GM19467 (cell line): ENCODE measurements around the gene PCLO.
"Not testable (repeated sequence)": the region's sequence is repeated elsewhere in the genome, so short reads cannot be mapped to it uniquely, and the experiment has no call there.

Experiments
- ATAC-seq: cut with Tn5 transposase; IDR thresholded peaks from one replicate; pipeline ENCODE4 v1.9.1; 2021; ENCODE audit warnings: mild to moderate bottlenecking, moderate library complexity; ENCODE audit not compliant: unreplicated experiment

The PCLO gene

GRCh38 chr7:83142365-83142764 lies 20.3 kb downstream of the PCLO start:
- no peak for ATAC-seq

DNA sequence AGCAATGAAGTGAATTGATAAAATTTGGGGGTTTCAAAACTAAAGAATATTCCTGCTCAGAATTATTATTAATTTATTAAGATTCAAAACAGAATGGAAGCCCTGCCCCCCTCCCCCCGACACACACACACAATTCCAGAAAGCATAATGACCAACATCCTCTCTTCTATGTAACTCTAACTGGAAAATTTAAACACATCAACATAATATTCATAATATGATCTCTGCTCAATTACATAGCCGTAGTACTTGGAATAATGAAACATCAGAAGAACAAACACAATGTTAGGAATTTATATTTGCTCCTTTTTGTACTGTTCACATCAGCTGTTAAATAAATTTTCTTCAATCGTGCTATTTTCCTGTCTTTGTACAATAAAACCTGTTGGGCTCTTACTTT lies 20.8 kb downstream of the PCLO start:
- ATAC-seq = no peak

DNA sequence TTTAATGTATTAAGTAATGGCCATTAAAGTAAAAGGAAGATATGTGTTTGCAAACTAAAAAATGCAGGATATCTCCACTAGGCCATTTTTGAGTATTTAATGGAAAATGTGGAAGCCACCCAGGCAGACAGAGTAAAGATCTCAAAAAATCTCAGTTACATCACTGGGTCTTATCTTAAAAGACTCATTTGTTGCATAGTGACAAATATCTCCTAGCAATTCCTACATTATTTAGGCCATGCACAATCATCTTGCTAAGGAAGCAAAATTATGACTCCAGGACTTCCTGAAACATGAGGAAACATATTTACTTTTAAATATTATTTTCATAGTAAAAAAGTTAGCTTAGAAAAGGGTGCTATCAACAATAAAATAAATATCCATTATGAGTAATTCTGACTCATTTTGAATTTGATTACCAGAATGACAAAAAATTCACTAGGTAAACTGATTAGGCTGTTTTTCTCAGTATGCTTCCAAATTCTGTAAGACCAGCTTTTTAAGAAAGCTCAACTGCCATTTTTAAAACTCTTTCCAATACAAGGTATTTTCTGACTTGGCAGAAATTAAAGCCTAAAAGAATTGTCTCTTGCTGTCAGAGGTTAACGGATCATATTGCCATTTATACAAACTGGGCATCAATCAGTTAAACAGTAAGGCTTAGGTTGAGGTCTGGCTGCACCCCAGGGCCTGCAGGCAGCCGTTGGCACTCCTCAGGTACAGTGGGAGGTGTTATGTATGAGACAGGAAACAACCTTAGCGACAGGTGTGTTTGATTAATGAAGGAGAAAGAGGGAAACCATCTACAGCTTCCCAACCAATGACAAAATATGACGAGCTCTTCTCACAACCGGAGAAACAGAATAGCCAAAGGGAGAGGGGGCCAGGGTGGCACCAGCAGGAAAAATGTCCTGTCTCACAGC lies 31.8 kb downstream of the PCLO start:
- ATAC-seq = no peak

DNA sequence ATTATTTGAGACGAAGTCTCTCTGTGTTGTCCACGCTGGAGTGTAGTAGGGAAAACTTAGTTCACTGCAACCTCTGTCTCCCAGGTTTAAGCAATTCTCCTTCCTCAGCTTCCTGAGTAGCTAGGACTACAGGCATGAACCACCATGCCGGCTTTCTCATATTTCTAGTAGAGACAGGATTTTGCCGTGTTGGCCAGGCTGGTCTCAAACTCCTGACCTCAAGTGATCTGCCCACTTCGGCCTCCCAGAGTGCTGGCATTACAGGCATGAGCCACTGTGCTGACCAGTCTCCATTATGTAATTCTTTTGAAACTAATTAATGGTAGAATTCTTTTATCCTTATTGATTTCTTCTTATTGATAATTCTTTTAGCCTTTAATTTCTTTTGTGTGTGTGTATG lies 32.5 kb downstream of the PCLO start:
- ATAC-seq = no peak

DNA sequence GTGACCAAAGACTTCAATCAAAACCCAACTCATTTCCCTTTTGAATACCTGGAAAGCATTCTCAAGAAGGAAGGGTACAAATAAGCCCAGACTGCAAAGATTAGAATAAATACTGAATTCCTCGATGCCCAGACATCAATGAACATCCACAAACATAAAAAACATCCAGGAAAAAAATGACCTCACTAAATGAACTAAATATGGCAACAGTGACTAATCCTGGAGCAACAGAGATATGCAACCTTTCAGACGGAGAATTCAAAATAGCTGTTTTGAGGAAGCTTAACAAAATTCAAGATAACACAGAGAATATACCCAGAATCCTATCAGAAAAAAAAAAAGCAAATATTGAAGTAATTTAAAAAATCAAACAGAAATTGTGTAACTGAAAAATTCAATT lies 43.2 kb downstream of the PCLO start:
- ATAC-seq = no peak

DNA sequence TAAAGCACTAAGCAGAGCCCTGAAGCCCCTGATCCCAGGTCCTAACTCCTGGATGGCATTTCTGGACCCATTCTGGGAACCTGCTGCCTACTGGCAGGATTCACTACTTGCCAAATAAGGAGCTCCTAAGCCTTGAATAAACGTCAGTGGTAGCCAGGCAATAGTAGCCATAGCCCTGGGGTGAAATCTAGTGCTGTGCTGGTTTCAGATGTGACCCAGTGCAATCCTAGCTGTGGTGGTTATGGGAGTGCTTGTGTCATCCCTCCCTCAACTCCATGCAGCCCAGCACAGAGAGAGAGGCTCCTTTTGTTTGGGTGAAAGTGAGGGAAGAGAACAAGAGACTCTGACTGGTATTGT lies 43.7 kb downstream of the PCLO start:
- no peak for ATAC-seq

DNA sequence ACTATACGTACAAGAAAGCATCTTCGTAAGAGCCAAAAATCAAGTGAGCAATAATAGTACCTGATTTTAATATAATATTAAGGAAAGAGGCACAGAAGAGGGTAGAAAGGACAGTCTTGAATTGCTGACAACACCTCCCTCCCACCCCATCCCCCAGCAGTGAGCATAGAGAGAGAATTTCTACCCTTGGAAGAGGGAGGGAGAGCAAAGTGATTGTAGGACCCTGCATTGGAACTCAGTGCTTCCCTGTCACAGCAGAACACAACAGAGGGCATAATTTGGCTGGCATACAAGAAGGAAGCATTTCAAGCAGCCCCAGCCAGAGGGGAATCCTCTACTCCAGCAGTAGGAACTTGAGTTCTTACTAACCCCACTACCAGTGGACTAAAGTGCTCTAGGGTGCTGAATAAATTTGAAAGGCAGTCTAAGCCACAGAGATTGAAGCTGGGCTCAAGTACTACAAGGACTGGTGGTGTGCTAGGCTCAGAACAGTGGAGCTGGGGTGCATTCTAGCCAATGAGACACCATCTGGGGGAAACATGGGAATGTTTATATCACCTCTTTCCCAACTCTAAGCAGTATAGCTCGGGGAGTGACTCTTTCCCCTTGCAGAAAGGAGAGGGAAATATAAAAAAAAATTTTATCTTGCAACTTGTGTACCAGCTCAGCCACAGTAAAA lies 44.2 kb downstream of the PCLO start:
- no peak for ATAC-seq

GRCh38 chr7:83117466-83117865 lies 45.2 kb downstream of the PCLO start:
- ATAC-seq = no peak

GRCh38 chr7:83111391-83111790 lies 51.3 kb downstream of the PCLO start:
- no peak for ATAC-seq

DNA sequence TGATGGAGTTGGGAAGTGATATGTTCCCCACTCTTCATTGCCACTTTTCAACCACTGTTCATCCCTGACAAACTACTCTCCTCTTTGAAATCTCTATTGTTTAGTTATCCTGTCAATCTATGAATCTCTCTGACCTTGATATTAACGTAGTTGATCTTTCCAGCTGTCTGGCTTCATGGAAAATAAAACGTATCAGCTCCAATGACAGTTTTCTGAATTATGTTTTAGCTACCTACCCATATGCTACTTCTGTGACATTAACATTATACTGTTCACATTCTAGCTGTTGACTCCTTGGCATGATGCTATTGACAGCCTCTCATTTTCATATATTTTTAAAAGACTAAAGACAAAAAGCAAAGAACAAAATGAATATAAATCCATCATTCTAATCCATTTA lies 53.3 kb downstream of the PCLO start:
- ATAC-seq = no peak

GRCh38 chr7:83105948-83106347 lies 56.7 kb downstream of the PCLO start:
- no peak for ATAC-seq

GRCh38 chr7:83105063-83105462 lies 57.6 kb downstream of the PCLO start:
- ATAC-seq = no peak

DNA sequence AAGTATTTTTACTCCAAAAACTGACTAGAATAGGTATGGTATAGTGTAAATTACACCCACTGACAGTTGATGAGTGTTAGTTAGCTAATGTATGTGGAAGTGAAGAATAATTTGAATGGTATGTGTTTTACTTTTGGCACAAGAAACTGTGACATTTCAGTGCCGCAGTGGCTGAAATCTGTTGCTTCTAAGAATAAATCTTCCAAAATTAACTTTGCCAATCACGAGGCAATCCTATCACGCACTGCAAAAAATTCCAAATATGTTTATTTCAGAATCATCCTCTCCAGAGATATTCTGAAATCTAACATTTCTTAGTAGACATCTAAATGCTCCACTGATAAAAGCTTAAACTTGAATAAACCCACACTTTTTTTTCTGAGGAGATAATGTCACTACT lies 61.2 kb downstream of the PCLO start:
- ATAC-seq = no peak

GRCh38 chr7:83096065-83096580 lies 66.6 kb downstream of the PCLO start:
- no peak for ATAC-seq

GRCh38 chr7:83085299-83085698 lies 77.4 kb downstream of the PCLO start:
- no peak for ATAC-seq

GRCh38 chr7:83079879-83080278 lies 82.8 kb downstream of the PCLO start:
- ATAC-seq = not testable (repeated sequence)

- no peak for ATAC-seq
Measured at GRCh38 chr7:83077328-83077727, 85.4 kb downstream of the PCLO start.

GRCh38 chr7:83072576-83073517 lies 89.8 kb downstream of the PCLO start:
- ATAC-seq = no peak

DNA sequence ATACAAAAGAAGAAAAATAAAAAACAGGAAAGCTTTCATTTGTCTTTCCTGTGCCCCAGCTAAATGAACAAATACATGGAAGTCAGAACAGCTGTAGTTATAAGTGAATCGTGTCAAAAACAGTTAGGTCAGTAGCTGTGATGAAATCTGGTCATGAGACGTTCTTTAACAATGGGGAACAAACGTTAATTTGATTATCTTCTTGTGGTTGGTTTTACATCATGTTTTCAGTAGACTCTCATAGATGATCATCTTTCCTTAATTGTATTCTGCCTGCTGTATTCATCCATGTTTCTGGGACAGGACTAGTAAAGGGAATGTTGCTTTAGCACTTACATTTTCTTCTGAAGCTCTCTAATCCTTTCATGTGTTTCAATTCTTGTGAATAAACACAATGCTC lies 97.0 kb downstream of the PCLO start:
- ATAC-seq = no peak

DNA sequence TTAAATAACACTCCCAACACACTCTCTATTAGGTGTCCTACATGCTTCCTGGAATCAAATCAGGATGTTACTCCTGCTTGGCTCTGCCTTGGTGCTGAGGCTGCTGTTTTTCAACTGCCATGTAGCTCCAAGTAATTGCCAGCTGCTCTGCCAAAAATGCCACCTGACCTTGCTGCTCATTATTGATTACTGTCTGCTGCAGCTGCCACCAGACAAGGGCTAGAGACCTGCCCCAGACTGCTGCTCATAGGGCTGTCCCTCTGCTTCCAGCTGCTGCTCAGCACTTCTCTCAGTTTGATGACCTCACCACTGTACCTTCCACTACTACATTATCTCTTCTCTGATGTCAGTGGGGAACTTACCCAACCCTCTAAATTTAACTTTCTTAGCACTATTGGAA lies 102.5 kb downstream of the PCLO start:
- no peak for ATAC-seq

DNA sequence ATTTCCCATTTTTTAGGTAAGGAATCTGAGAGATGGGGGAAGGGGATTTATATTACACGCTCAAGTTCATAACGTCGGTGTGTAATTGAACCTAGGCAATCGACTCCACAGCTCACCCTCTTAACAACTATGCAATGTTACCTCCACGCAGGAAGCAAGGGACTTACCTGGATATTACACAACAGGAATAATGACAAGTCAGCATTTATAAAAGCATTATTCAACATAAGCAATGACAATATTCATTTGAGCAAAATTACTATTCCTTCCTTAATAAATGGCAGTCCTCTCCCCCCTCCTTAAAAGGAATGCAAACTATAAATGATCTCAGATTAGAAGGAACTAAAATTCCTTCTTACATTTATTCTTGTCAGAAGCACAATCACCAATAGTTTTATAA lies 104.0 kb downstream of the PCLO start:
- ATAC-seq = no peak
